CD14-positive monocyte (primary cell): ENCODE results near the gene DOCK8. TPM values are rescaled to one million over a fixed set of nuclear protein-coding genes. Genes with fewer than 3 reads are reported as not detected.

Experiments
- DNase-seq, 3 donors: peaks; one replicate each; pipeline ENCODE4 v3.0.0-alpha.2; 2011 to 2022
- H2AFZ ChIP-seq: 2 replicates; pipeline ENCODE4 v1.6.0; 2012; ENCODE audit warnings: mild to moderate bottlenecking, low read depth, low read length, inconsistent platforms; ENCODE audit not compliant: insufficient read depth, poor library complexity, severe bottlenecking
- H3K27ac ChIP-seq, 2 donors: 1 replicate in 1 of 2; 2 replicates in 1 of 2; pipeline ENCODE4 v1.5.1; 2012 to 2013; ENCODE audit warnings: low read length in 2 of 2, control low read depth in 1 of 2, inconsistent platforms in 1 of 2, low read depth in 1 of 2, mild to moderate bottlenecking in 1 of 2
- H3K27me3 ChIP-seq, 2 donors: one replicate each; pipeline versions ENCODE4 v1.6.0 to v1.6.1; 2011 to 2013; ENCODE audit warnings: low read length in 2 of 2; ENCODE audit not compliant: control insufficient read depth in 2 of 2, insufficient read depth in 2 of 2
- H3K36me3 ChIP-seq, 2 donors: replicated peaks in 1 of 2; 1 replicate in 1 of 2; 2 replicates in 1 of 2; pipeline versions ENCODE4 v1.5.1 to v1.6.1; 2012 to 2013; ENCODE audit warnings: low read length in 2 of 2, control low read depth in 1 of 2, inconsistent platforms in 1 of 2, mild to moderate bottlenecking in 1 of 2; ENCODE audit not compliant: insufficient read depth in 2 of 2, control insufficient read depth in 1 of 2
- H3K4me1 ChIP-seq, 2 donors: 1 replicate in 1 of 2; 2 replicates in 1 of 2; pipeline versions ENCODE4 v1.5.1 to v1.6.1; 2012 to 2013; ENCODE audit warnings: low read length in 2 of 2, control low read depth in 1 of 2, inconsistent platforms in 1 of 2, mild to moderate bottlenecking in 1 of 2, moderate library complexity in 1 of 2; ENCODE audit not compliant: insufficient read depth in 2 of 2, control insufficient read depth in 1 of 2
- H3K4me2 ChIP-seq: replicated peaks from 2 replicates; pipeline ENCODE3; 2012; ENCODE audit warnings: low read length, moderate library complexity, mild to moderate bottlenecking; ENCODE audit not compliant: poor library complexity, severe bottlenecking; ENCODE audit errors: extremely low read depth
- H3K4me3 ChIP-seq, 3 experiments: fragments of 200-600 bp in 1 of 3; sonication (generic) in 1 of 3; replicated peaks in 1 of 3; 1 replicate in 2 of 3; 2 replicates in 1 of 3; pipeline ENCODE4 v1.5.1; 2011 to 2013; ENCODE audit warnings: low read length in 3 of 3, mild to moderate bottlenecking in 3 of 3, control low read depth in 2 of 3, low read depth in 2 of 3, inconsistent platforms in 1 of 3, moderate library complexity in 1 of 3
- H3K79me2 ChIP-seq: 2 replicates; pipeline ENCODE4 v1.6.0; 2012; ENCODE audit warnings: mild to moderate bottlenecking, control low read depth, inconsistent platforms, low read length, moderate library complexity; ENCODE audit not compliant: insufficient read depth
- H3K9ac ChIP-seq: 2 replicates; pipeline ENCODE4 v1.6.0; 2017; ENCODE audit warnings: low read length, mild to moderate bottlenecking; ENCODE audit not compliant: insufficient read depth, poor library complexity, severe bottlenecking
- H3K9me3 ChIP-seq, 2 donors: replicated peaks in 1 of 2; 1 replicate in 1 of 2; 2 replicates in 1 of 2; pipeline versions ENCODE4 v1.5.1 to v1.6.1; 2012 to 2013; ENCODE audit warnings: low read length in 2 of 2, control low read depth in 1 of 2; ENCODE audit not compliant: control insufficient read depth in 1 of 2, insufficient read depth in 1 of 2
- H4K20me1 ChIP-seq: 2 replicates; pipeline ENCODE4 v1.6.0; 2012; ENCODE audit warnings: mild to moderate bottlenecking, low read length, control low read depth, moderate library complexity; ENCODE audit not compliant: insufficient read depth
- H3K27ac Mint-ChIP-seq, 7 donors: one replicate each; pipeline ENCODE4 v1.8.0; 2020; ENCODE audit warnings: mild to moderate bottlenecking in 7 of 7, mixed read lengths in 7 of 7, moderate library complexity in 6 of 7, inconsistent platforms in 2 of 7
- H3K27me3 Mint-ChIP-seq, 3 donors: one replicate each; pipeline ENCODE4 v1.8.0; 2021 to 2022; ENCODE audit warnings: low read depth in 3 of 3, mild to moderate bottlenecking in 3 of 3, mixed read lengths in 3 of 3, moderate library complexity in 3 of 3, inconsistent platforms in 1 of 3
- H3K36me3 Mint-ChIP-seq, 2 donors: one replicate each; pipeline ENCODE4 v1.8.0; 2020; ENCODE audit warnings: mixed read lengths in 2 of 2, inconsistent platforms in 1 of 2, mild to moderate bottlenecking in 1 of 2
- H3K4me1 Mint-ChIP-seq: one replicate; pipeline ENCODE4 v1.8.0; 2020; ENCODE audit warnings: mild to moderate bottlenecking, mixed read lengths
- H3K4me3 Mint-ChIP-seq, 2 donors: one replicate each; pipeline ENCODE4 v1.8.0; 2020; ENCODE audit warnings: mild to moderate bottlenecking in 2 of 2, mixed read lengths in 2 of 2, moderate library complexity in 1 of 2
- H3K9me3 Mint-ChIP-seq, 7 donors: one replicate each; pipeline ENCODE4 v1.8.0; 2020 to 2022; ENCODE audit warnings: mixed read lengths in 7 of 7, mild to moderate bottlenecking in 6 of 7, moderate library complexity in 6 of 7, inconsistent platforms in 2 of 7
- CTCF ChIP-seq: fragments of 200-600 bp; IDR thresholded peaks from one replicate; pipeline ENCODE4 v1.8.0; 2022; ENCODE audit warnings: antibody characterized with exemption, mild to moderate bottlenecking
- WGBS: methylation state at CpG from one replicate; pipeline ENCODE4 v1.1.5; 2013; ENCODE audit warnings: missing lambda C conversion rate; ENCODE audit not compliant: insufficient coverage; 5-methylcytosine and 5-hydroxymethylcytosine counted together
- intact Hi-C, 2 donors: fragments of 100-400 bp; cut with micrococcal nuclease; formaldehyde crosslinking; loops; one replicate each; pipeline versions ENCODE4 v1.15.0 to v1.15.1; 2023
- polyA plus RNA-seq, 3 donors: library from polyadenylated mRNA; depleted of rRNA in 1 of 3; unstranded in 2 of 3; stranded (reverse) in 1 of 3; fragments of 300-500 nt in 2 of 3; fragments of >200 nt in 1 of 3; fragmentation: Illumina TruSeq in 2 of 3; gene quantifications; 1 replicate in 2 of 3; 2 replicates in 1 of 3; pipeline ENCODE4 v1.2.3, GENCODE V29; 2012 to 2021

The DOCK8 gene
- polyA plus RNA-seq, 3 donors = 46.8 to 100 (median 95.4) TPM

- no peak overlapping the region for H3K4me3 ChIP-seq
- H3K4me1 ChIP-seq = no peaks in the 10 kb centered on the region
- no peaks in the 10 kb centered on the region for H3K79me2 ChIP-seq
- H3K4me2 ChIP-seq = no peak overlapping the region
- no peak overlapping the region for H3K27ac Mint-ChIP-seq
- WGBS = no CpG with 5 or more reads among the region's 3 CpGs
- H3K4me3 Mint-ChIP-seq = no peak overlapping the region
- H3K36me3 Mint-ChIP-seq = peaks cover 85 to 95% of the 10 kb centered on the region in 2 donors
- TF ChIP-seq CTCF = no peak
- peaks cover 88% of the 10 kb centered on the region for H4K20me1 ChIP-seq
- H3K27me3 ChIP-seq = no peaks in the 10 kb centered on the region
- H3K27ac ChIP-seq = no peak overlapping the region
- H3K9me3 Mint-ChIP-seq = no peaks in the 10 kb centered on the region
- H3K27me3 Mint-ChIP-seq = no peaks in the 10 kb centered on the region
- DNase-seq = no peak
- H3K9ac ChIP-seq = no peak overlapping the region
- no peaks in the 10 kb centered on the region for H3K4me1 Mint-ChIP-seq
- H2AFZ ChIP-seq = no peak overlapping the region
- no peaks in the 10 kb centered on the region for H3K9me3 ChIP-seq
- H3K36me3 ChIP-seq = peaks cover 92 to 98% of the 10 kb centered on the region in 2 donors
- intact Hi-C loops = no loop called here
These were observed 189.6 kb downstream of the DOCK8 start for GRCh38 chr9:404234-404633.

GRCh38 chr9:405341-405740 lies 190.7 kb downstream of the DOCK8 start:
- TF ChIP-seq CTCF = no peak
- no peaks in the 10 kb centered on the region for H3K27me3 ChIP-seq
- intact Hi-C loops = no loop called here
- no peaks in the 10 kb centered on the region for H3K4me1 ChIP-seq
- WGBS = no CpG with 5 or more reads among the region's 1 CpG
- H3K9me3 ChIP-seq = no peaks in the 10 kb centered on the region
- no peaks in the 10 kb centered on the region for H3K4me1 Mint-ChIP-seq
- H3K36me3 ChIP-seq = peaks cover 90 to 98% of the 10 kb centered on the region in 2 donors
- no peak overlapping the region for H3K4me3 Mint-ChIP-seq
- no peak overlapping the region for H3K9ac ChIP-seq
- no peaks in the 10 kb centered on the region for H3K27me3 Mint-ChIP-seq
- H3K4me3 ChIP-seq = no peak overlapping the region
- no peak overlapping the region for H3K4me2 ChIP-seq
- H3K79me2 ChIP-seq = no peaks in the 10 kb centered on the region
- no peaks in the 10 kb centered on the region for H3K9me3 Mint-ChIP-seq
- DNase-seq = no peak
- peaks cover 83 to 95% of the 10 kb centered on the region in 2 donors for H3K36me3 Mint-ChIP-seq
- no peak overlapping the region for H2AFZ ChIP-seq
- H3K27ac ChIP-seq = no peak overlapping the region
- H3K27ac Mint-ChIP-seq = peak overlapping the region in 1 of 7 donors; percentile 3
- H4K20me1 ChIP-seq = peaks cover 86% of the 10 kb centered on the region
